ENCODE data around the gene TMEM39A.

TMEM39A gene

GRCh38 chr3:119453822-119454221, 9.6 kb downstream of the TMEM39A start:
- no peak for DNase-seq

DNA sequence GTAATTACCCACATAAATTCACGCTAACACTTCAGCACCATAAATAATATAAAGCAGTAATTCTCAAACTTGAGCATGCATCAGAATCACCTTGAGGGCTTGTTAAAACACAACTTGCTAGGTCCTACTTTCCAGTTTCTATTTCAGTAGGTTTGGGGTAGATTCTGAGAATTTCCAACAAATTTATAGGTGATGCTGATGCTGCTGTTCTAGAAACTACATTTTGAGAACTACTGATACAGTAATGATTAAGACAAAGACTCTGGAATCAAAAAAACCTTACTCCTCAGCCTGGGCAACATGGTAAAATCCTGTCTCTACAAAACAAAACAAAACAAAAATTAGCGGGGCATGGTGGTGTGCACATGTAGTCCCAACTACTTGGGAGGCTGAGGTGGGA, 18.8 kb downstream of the TMEM39A start:
- no peak for DNase-seq

DNA sequence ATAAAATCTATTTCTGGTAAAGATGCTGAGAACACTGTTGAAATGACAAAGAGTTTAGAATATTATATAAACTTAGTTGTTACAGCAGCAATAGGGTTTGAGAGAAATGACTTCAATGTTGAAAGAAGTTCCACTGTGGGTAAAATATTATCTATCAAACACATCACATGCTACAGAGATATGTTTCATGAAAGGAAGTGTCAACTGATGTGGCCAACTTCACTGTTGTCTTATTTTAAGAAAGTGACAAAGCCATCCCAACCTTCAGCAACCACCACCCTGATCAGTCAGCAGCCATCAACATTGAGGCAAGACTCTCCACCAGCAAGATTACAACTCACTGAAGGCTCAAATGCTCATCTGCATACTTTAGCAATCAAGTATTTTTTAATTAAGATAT, 20.2 kb downstream of the TMEM39A start:
- DNase-seq = no peak

DNA sequence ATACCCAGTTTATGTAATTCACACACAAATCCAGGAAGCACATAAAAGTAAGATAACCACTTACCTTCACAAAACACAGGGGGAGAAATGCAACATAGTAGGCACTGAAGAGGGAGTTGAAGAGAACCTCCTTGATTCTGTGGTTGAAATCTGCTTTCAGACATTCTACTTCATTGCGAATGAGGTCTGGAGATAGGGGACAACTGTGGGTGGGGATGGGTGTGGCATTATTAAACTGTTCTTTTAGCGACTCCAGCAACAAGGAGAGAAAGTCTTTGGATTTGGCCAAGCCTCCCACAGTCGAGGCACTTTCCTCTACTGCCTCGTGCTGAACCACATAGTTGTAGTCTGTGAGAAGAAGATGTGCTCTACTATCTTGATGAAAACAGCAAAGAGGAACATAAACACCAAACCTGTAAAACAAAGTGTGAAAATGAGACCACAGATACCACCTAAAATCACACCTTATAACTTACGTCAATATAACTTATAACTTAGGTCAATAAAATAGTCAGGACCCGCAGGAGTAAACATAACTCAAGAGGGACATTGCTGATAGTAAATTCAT, 25.6 kb downstream of the TMEM39A start:
- no peak for DNase-seq

- no peak for DNase-seq
These were observed 26.4 kb downstream of the TMEM39A start for GRCh38 chr3:119436977-119437376.

- DNase-seq = no peak
These were observed 28.7 kb downstream of the TMEM39A start for GRCh38 chr3:119434703-119435102.

DNA sequence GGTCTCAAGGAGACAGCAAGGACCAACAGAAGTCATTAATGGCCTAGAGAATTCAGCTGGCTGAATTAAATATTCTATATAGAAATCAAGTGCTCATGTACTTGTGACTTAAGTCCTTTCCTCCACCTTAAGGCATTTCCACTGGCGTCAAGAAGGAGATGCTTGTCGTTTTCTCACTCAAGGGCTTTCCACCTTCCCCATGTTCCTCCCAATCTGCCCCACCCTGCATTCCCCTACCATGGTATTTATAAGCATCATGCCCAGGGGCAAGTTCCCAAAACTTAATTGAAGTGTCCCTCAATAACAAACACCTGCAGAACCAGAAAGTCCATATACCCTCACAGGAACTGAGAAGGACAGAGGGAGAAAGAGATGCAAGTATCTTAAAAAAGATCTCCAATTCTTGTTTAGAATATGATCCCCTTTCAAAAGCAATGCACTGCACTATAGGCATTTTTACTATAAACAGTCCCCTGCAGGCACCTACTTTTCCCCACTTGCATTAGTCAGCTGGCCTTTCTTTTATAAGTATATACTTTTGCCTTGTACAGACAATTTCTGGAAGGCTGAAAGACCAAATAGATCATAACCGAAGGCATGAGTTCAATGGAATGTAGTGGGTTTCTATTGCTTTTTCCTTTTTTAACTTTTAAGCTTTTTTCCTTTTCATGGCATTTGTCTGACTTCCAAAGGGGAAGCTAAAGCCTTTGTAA, 29.6 kb downstream of the TMEM39A start:
- no peak for DNase-seq

- DNase-seq = no peak
These were observed 34.9 kb downstream of the TMEM39A start for GRCh38 chr3:119428538-119428937.

- DNase-seq = no peak
These were observed 35.7 kb downstream of the TMEM39A start for GRCh38 chr3:119427669-119428068.

DNA sequence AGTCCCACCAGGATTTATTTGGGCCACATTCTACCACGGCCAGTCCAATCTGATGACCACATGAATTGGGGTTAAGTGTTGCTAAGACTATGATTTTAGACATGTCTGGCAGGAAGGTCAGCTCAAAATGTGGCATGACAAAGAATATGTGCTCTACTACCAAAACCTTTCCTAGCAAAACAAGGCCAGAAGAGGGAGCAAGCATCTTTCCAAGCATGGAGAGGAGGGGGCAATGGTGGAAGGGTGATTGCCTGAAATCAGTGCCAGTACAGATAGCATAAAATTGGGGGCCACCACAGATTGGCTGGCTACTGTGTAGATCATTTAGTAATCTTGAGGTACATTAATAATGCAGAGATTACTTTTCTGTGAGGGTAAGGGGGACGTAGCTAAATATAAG, 43.2 kb downstream of the TMEM39A start:
- DNase-seq = no peak

GRCh38 chr3:119418641-119419040, 44.8 kb downstream of the TMEM39A start:
- no peak for DNase-seq

DNA sequence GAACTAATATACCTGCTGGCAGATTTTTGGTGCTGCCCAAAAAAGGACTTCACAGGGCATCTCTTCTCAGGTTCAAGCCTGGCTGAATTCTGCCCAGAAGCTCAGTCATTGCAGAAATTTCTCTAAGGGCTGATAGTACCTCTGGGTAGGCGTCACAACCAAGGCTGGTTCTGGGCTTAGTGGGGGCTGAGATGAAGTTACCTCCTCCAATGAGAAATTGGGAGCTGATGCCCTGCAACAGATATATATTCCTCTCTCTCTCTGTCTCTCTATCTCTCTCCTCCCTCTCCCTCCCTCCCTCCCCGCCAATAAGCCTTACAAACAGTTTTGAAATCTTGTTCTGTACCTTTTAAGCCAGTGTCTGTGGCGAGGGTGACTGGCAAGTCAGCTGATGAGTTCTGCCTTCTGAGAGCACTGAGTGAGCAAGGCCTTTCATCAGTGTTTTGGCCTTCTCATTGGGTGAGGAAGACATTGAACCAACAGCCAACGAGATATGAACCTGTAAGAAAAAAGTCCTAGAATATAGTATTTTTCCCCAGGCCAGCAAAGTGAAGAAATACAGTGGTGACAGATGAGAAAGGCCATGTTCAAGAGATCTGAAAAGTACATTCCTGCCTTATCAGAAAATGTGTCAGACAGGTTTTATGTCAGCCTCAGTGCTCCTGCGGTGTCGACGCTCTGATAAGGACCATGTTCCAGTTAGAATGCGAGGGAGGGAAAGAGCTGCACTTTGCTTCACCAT, 45.5 kb downstream of the TMEM39A start:
- DNase-seq = no peak

GRCh38 chr3:119416873-119417272, 46.5 kb downstream of the TMEM39A start:
- no peak for DNase-seq

DNA sequence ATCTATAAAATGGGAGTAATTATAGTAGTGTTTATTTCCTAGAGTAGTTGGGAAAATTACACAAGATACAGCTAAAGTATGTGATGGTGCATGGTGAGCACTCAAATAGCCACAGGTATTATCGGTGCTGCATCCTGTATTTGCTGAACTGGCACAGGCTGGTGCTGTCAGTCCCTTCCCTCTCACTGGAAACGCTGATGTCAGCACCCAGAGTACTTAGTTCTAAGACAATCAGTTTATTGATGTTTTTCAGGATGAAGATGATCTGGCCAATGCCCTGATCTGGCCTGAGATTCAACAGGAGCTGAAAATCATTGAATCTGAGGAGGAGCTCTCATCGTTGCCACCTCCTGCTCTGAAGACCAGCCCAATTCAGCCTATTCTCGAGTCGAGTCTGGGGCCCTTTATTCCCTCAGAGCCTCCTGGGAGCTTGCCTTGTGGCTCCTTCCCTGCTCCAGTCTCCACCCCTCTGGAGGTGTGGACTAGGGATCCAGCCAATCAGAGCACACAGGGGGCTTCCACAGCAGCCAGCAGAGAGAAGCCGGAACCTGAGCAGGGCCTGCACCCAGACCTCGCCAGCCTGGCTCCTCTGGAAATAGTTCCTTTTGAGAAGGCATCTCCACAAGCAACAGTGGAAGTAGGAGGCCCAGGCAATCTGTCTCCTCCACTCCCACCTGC, 49.7 kb downstream of the TMEM39A start:
- DNase-seq = no peak

DNA sequence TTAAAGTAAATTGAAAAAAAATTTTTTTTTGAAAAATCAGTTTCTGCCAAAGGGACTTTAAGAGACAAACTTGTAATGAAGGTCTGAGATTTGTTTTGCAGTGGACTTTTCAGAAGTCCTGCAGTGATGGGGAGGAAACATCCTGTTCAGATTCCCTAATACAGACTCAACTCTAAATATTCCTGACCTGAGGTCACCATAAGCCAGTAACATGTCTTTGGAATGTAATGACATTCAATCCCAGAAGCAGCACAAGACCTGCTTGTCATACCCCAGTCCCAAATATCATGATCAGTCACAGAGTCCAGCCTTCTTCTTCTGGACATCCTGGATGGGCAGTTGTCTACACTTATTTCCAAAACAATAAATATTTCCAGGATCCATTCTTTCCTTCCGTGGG, 53.6 kb downstream of the TMEM39A start:
- no peak for DNase-seq

- no peak for DNase-seq
These were observed 55.0 kb downstream of the TMEM39A start for GRCh38 chr3:119408243-119408950.

DNA sequence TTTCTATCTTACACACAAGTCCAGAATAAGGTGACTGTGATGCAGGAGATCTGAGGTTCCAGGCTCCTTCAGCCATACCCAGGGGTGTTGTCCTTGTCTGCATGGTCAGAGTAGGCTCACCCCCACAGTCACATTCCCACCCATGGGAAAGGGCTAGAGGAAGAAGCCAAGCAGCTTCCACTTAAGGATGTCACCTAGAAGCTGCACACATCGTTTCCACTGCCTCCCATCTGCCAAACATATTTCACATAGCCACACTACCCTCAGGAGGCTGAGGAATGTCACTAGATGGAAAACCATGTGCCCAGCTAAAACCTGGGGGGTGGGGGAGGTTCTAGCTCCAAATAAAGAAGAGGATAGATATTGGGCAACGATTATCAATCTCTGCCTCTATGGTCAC, 58.1 kb downstream of the TMEM39A start:
- no peak for DNase-seq

- DNase-seq = no peak
These were observed 60.2 kb downstream of the TMEM39A start for GRCh38 chr3:119403201-119403600.

DNA sequence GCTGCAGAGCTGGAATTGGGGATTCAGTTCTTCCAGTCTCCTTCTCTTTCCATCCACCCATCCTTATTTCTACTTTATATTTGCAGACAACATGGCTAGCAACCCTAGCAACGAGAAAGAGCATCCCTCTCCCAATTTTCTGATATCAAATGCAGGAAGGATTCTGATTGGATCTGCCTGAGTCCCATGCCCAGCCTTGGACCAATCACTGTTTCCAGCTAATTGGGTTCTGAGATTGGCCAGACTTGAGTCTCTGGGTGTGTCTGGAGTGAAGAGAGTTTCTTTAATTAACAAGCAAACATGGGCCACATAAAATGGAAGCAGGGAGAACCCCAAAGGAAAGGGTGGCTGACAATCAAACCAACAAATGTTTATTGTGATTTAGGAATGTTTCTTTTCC, 60.6 kb downstream of the TMEM39A start:
- DNase-seq = no peak

DNA sequence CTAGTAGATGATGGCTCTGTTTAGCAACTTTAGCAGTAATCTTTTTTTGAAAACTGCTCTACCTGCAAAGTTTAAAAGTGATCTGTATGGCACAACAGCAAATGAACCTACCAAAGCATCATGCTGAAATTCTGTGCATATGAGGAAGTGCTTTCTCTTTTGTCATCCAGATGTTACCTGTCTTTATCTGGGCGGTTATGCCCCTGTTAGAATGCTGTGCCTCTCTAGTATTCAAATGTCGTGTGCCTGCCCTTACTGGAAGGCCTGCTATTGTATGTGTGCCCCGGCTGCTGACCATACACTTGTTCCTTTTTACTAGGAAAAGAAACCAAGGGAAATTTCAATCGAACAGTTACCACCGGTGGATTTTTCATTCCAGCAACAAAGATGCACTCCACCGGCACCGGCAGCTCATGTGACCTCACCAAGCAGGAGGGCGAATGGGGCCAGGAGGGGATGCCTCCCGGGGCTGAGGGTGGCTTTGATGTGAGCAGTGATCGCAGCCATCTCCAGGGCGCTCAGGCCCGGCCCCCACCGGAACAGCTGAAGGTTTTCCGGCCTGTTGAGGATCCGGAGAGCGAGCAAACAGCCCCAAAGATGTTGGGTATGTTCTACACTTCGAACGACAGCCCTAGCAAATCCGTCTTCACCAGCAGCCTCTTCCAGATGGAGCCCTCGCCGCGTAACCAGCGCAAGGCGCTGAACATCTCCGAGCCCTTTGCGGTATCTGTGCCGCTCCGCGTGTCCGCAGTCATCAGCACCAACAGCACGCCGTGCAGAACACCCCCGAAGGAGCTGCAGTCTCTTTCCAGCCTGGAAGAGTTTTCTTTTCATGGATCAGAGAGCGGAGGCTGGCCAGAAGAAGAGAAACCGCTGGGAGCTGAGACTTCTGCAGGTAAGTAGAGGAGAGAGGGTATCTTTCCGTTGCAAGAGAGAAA, 61.6 kb downstream of the TMEM39A start:
- DNase-seq = no peak

GRCh38 chr3:119401069-119401468, 62.3 kb downstream of the TMEM39A start:
- DNase-seq = no peak

GRCh38 chr3:119400466-119400865, 62.9 kb downstream of the TMEM39A start:
- no peak for DNase-seq

Data from NCI-H774 (cell line).